IPS DF 19.7 (cell line): ENCODE results near the gene HHATL.

Source experiments
- DNase-seq: peaks from one replicate; pipeline ENCODE4 v3.0.0-alpha.2; 2013; ENCODE audit warnings: low read depth, low spot score

The HHATL gene

GRCh38 chr3:42684632-42685362, 17.8 kb downstream of the HHATL start:
- no peak for DNase-seq

GRCh38 chr3:42683875-42684598, 18.6 kb downstream of the HHATL start:
- no peak for DNase-seq

- no peak for DNase-seq
Observed at GRCh38 chr3:42682301-42683070, 20.1 kb downstream of the HHATL start.

- DNase-seq: no peak
Observed at GRCh38 chr3:42681361-42682038, 21.1 kb downstream of the HHATL start.

- DNase-seq: no peak
Observed at GRCh38 chr3:42680806-42681205, 21.8 kb downstream of the HHATL start.

GRCh38 chr3:42680271-42680670, 22.3 kb downstream of the HHATL start:
- no peak for DNase-seq

- no peak for DNase-seq
Observed at GRCh38 chr3:42678447-42678846, 24.2 kb downstream of the HHATL start.

- DNase-seq: no peak
Observed at GRCh38 chr3:42675909-42676308, 26.7 kb downstream of the HHATL start.

- no peak for DNase-seq
Observed at GRCh38 chr3:42674146-42674545, 28.5 kb downstream of the HHATL start.

GRCh38 chr3:42673082-42673481, 29.5 kb downstream of the HHATL start:
- no peak for DNase-seq

GRCh38 chr3:42672515-42672914, 30.1 kb downstream of the HHATL start:
- DNase-seq: no peak

- no peak for DNase-seq
Observed at GRCh38 chr3:42670670-42671069, 31.9 kb downstream of the HHATL start.

GRCh38 chr3:42670051-42670576, 32.5 kb downstream of the HHATL start:
- DNase-seq: no peak

GRCh38 chr3:42668793-42669217, 33.8 kb downstream of the HHATL start:
- DNase-seq: no peak

GRCh38 chr3:42668413-42668760, 34.2 kb downstream of the HHATL start:
- no peak for DNase-seq

GRCh38 chr3:42667523-42668412, 34.8 kb downstream of the HHATL start:
- DNase-seq: no peak

GRCh38 chr3:42667096-42667522, 35.5 kb downstream of the HHATL start:
- DNase-seq: no peak

- no peak for DNase-seq
Observed at GRCh38 chr3:42666577-42666998, 36.0 kb downstream of the HHATL start.

GRCh38 chr3:42666022-42666421, 36.6 kb downstream of the HHATL start:
- no peak for DNase-seq

GRCh38 chr3:42665050-42665878, 37.3 kb downstream of the HHATL start:
- no peak for DNase-seq
